Testis (tissue), 3 donors: ENCODE data around the gene KAT2A. TPM values are rescaled to one million over a fixed set of nuclear protein-coding genes. Genes with fewer than 3 reads are reported as not detected.

ENCODE experiments used
- DNase-seq: peaks from one replicate; pipeline ENCODE4 v3.0.0-alpha.2; 2019
- H3K27ac ChIP-seq, 2 donors: fragments of 200-600 bp; sonication (generic); one replicate each; pipeline ENCODE4 v1.5.1; 2019
- H3K27me3 ChIP-seq: fragments of 200-600 bp; sonication (generic); one replicate; pipeline ENCODE4 v1.5.1; 2019
- H3K36me3 ChIP-seq: fragments of 200-600 bp; sonication (generic); one replicate; pipeline ENCODE4 v1.5.1; 2017; ENCODE audit warnings: low read depth; ENCODE audit errors: missing control alignments
- H3K4me1 ChIP-seq: fragments of 200-600 bp; sonication (generic); one replicate; pipeline ENCODE4 v1.5.1; 2019
- H3K4me3 ChIP-seq, 2 donors: fragments of 200-600 bp; sonication (generic); one replicate each; pipeline ENCODE4 v1.5.1; 2017 to 2019
- H3K9me3 ChIP-seq: fragments of 200-600 bp; sonication (generic); one replicate; pipeline ENCODE4 v1.5.1; 2017
- POLR2A ChIP-seq: fragments of 450-650 bp; IDR thresholded peaks from one replicate; pipeline ENCODE4 v1.6.1; 2017; ENCODE audit warnings: antibody characterized with exemption, mild to moderate bottlenecking, moderate library complexity
- WGBS, 2 donors: methylation state at CpG; one replicate each; pipeline ENCODE4 v1.1.5; 2018; 5-methylcytosine and 5-hydroxymethylcytosine counted together
- intact Hi-C: fragments of 100-400 bp; cut with DNase I; formaldehyde crosslinking; loops from one replicate; pipeline ENCODE4 v1.15.1; 2023; ENCODE audit warnings: low total_unique reads
- polyA plus RNA-seq: library from polyadenylated mRNA; stranded (reverse); fragments of 350-450 nt; fragmentation: Illumina TruSeq; extraction: RNeasy Lipid Tissue Mini Kit (QIAGEN cat#74804); gene quantifications from one replicate; pipeline ENCODE4 v1.2.3, GENCODE V29; 2014; ENCODE audit warnings: low read depth, low replicate concordance; ENCODE audit not compliant: insufficient read depth
- total RNA-seq, 2 donors: library from RNA; depleted of rRNA; stranded (reverse); fragments of >200 nt; gene quantifications; one replicate each; pipeline ENCODE4 v1.2.3, GENCODE V29; 2016
- TF ChIP-seq, protein P1 (sequence below), 3 experiments: fragments of 450-650 bp in 2 of 3; fragments of 200-600 bp in 1 of 3; sonication (generic) in 1 of 3; IDR thresholded peaks; one replicate each; pipeline ENCODE4 v1.5.1; 2016 to 2019; ENCODE audit warnings: antibody characterized with exemption in 3 of 3, mild to moderate bottlenecking in 2 of 3, moderate library complexity in 1 of 3

KAT2A gene
- total and polyA plus RNA-seq, 3 donors from 2014 or later, result 37.6 to 111 (median 109) TPM

DNA sequence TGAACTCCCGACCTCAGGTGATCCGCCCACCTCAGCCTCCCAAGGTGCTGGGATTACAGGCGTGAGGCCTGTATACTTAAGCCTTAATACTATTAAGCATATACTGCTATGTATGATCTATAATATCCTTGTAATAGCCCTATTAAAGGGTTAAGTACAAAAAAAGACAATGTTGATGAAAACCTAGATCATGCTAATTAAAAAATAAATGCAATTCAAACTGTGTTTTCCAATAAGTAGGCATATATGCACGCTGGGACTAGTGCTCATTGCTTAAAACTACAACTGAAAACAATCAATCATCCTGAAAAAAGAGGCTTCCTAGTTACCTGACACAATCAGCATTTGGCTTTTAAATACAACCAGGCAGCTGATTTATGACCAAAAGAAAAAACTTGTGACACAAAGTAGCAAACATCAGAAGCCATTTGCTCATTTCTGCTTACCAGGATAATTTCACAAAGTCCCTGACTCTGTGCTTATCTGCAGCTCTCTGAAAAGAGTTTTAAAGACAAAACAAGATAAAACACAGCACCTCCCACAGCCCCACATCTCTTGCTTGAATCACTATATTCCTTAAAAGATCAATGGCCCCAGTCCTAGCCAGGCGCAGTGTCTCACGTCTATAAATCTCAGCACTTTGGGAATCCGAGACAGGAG lies 34.0 kb downstream of the KAT2A start:
- Histone ChIP-seq H3K4me1 (peaks cover 14% of the 10 kb centered on the region), H3K27me3 (no peaks in the 10 kb centered on the region), H3K4me3 (no peak overlapping the region), H3K9me3 (no peaks in the 10 kb centered on the region), H3K36me3 (no peaks in the 10 kb centered on the region), H3K27ac (peak overlapping the region; percentile 72 to 76)
- WGBS, 2 donors, result 64 to 78% methylated on average over 7 of the region's 7 CpGs
- no peak for TF ChIP-seq POLR2A
- TF ChIP-seq, protein P1, sequence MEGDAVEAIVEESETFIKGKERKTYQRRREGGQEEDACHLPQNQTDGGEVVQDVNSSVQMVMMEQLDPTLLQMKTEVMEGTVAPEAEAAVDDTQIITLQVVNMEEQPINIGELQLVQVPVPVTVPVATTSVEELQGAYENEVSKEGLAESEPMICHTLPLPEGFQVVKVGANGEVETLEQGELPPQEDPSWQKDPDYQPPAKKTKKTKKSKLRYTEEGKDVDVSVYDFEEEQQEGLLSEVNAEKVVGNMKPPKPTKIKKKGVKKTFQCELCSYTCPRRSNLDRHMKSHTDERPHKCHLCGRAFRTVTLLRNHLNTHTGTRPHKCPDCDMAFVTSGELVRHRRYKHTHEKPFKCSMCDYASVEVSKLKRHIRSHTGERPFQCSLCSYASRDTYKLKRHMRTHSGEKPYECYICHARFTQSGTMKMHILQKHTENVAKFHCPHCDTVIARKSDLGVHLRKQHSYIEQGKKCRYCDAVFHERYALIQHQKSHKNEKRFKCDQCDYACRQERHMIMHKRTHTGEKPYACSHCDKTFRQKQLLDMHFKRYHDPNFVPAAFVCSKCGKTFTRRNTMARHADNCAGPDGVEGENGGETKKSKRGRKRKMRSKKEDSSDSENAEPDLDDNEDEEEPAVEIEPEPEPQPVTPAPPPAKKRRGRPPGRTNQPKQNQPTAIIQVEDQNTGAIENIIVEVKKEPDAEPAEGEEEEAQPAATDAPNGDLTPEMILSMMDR (IDR thresholded peaks at IDR 0.05), result no peak
- intact Hi-C loops, result no loop called here
- DNase-seq, result peak; percentile 76

DNA sequence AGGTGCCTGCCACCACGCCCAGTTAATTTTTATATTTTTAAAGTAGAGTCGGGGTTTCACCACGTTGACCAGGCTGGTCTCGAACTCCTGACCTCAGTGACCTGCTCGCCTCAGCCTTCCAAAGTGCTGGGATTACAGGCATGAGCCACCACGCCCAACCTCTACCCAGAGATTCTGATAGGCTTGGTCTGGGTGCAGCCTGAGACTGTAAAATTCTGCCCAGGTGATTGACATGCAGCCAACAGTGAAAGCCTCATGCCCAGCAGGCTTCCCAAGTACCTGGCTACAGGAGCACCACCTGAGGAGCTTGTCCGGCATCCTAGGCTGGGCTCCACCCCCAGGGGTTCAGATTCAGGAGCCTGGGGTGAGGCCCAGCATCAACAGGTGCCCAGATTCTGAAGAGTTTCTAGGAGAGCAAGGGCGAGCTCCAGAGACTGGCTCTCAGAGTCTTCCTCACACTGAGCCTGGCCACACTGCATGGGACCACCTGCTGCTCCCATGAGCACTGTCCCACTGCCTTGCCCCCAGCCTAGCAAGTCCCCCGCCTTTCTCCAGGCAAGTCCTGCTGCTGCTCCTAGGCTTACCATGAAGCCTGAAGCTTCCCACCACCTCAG lies 39.5 kb downstream of the KAT2A start:
- no peaks in the 10 kb centered on the region for H3K27me3 ChIP-seq
- no peak overlapping the region for H3K27ac ChIP-seq
- peaks cover 10% of the 10 kb centered on the region for H3K4me1 ChIP-seq
- H3K4me3 ChIP-seq, result no peak overlapping the region
- intact Hi-C loops, result no loop called here
- 93 to 98% methylated on average over 8 to 9 of the region's 9 CpGs for WGBS, 2 donors
- H3K9me3 ChIP-seq, result no peaks in the 10 kb centered on the region
- DNase-seq, result no peak
- H3K36me3 ChIP-seq, result no peaks in the 10 kb centered on the region
- TF ChIP-seq, protein P1 (IDR thresholded peaks at IDR 0.05), result no peak
- TF ChIP-seq POLR2A, result no peak

DNA sequence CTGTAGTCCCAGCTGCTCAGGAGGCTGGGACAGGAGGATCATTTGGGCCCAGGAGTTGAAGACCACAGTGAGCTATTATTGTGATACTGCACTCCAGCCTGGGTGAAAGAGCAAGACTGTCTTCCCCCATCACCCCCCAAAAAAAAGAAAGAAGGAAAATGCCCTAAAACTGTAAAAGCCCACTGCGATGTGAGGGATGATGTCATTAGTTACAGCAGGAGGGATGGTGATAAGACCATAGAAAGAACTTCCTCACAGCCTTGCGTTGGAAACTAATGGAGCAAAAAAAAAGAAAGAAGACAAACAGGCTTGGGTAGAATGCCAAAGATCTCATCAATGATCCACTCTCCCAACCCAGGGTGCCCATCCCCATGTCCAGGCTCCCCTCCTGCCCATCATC lies 41.6 kb downstream of the KAT2A start:
- Histone ChIP-seq H3K4me1 (peaks cover 10% of the 10 kb centered on the region), H3K4me3 (no peak overlapping the region), H3K9me3 (no peaks in the 10 kb centered on the region), H3K27ac (no peak overlapping the region), H3K27me3 (no peaks in the 10 kb centered on the region), H3K36me3 (no peaks in the 10 kb centered on the region)
- intact Hi-C loops, result no loop called here
- WGBS, 2 donors, result 73 to 88% methylated on average over 2 of the region's 2 CpGs
- DNase-seq, result no peak
- TF ChIP-seq POLR2A, result no peak
- TF ChIP-seq, protein P1 (IDR thresholded peaks at IDR 0.05), result no peak

GRCh38 chr17:42078396-42079043 lies 42.6 kb downstream of the KAT2A start:
- peak; percentile 61 for DNase-seq
- no peaks in the 10 kb centered on the region for H3K27me3 ChIP-seq
- 57 to 71% methylated on average over 8 of the region's 8 CpGs for WGBS, 2 donors
- no peaks in the 10 kb centered on the region for H3K9me3 ChIP-seq
- no peak overlapping the region for H3K4me3 ChIP-seq
- peaks cover 10% of the 10 kb centered on the region for H3K4me1 ChIP-seq
- no peaks in the 10 kb centered on the region for H3K36me3 ChIP-seq
- TF ChIP-seq POLR2A, result no peak
- TF ChIP-seq, protein P1 (IDR thresholded peaks at IDR 0.05), result no peak
- peak overlapping the region in 1 of 2 donors; percentile 39 for H3K27ac ChIP-seq
- intact Hi-C loops, result no loop called here
